GM19351 (cell line): ENCODE measurements around the gene TRIP12.
"Not testable (repeated sequence)": the region's sequence is repeated elsewhere in the genome, so short reads cannot be mapped to it uniquely, and the experiment has no call there.

ENCODE experiments used
- ATAC-seq: cut with Tn5 transposase; IDR thresholded peaks from one replicate; pipeline ENCODE4 v1.9.1; 2021; ENCODE audit warnings: mild to moderate bottlenecking, moderate library complexity; ENCODE audit not compliant: unreplicated experiment

TRIP12 gene

DNA sequence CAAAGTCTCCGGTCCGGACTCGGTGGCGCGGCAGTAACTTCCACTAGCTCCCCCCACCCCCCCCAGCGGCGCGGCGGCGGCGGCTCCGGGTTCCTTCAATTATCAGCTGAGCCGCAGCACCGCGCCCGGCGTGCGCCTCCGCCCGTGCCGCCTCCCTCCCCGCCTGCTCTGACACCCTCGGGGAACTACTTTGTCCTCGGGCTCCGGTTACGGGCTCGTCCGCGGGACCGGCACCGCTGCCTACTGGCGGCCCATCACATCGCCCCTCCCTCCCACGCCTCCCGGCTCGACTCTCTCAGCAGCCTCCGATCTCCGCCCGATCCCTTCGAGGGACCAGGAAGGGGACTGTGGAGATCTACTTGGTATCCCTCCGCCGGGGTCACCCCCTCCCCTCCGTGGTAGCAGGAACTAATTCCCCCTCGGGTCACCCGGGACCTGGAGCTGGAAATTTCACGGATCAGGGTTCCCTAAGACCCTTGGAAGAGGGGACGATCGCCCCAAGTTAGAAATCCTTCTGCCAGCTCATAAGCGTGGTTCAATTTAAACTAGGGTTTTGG lies at the start of gene TRIP12:
Gene TRIP12 (minus strand): TSS at position 118 of the 557 bp plus-strand sequence. CDS start 41,930 bp downstream, outside the sequence.
- ATAC-seq = peak; percentile 64

DNA sequence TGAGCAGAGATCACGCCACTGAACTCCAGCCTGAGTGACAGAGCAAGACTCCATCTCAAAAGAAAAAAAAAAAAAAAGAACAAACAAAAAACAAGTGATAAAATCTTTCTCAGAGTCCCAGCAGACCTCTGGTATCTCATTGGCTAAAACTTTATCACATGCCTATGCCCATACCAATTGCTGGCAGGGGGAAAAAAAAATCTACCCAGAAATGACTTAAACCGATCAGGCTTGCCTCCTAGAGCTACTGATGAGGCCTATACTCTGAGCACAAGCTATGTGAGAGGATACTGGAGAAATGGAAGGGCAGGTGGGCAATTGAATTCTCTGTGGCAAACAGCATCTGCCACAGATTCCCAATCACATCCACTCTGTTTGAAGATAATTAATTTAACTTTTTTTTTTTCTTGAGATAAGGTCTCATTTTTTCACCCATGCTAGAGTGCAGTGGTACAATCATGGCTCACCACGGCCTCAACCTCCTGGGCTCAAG lies 49.5 kb upstream of the TRIP12 start:
- ATAC-seq = no peak

DNA sequence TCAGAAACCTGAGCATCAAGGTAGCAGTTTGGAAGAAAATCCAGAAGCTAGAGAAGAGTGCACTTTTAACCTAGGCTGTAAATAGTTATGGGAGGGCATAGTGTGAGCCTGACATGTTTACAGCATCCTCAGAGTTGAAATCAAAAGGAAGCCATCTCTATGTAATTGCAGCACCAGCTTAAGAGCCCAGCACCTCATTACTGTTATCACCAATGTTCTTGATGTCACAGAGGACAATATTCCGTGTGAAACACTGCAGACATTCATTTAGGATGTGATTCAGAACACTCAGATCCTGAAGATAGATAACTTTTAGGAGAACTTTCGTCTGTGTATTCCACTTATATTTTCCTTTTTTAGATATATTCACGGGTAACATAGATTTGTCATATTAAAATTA lies 48.6 kb upstream of the TRIP12 start:
- ATAC-seq = no peak

DNA sequence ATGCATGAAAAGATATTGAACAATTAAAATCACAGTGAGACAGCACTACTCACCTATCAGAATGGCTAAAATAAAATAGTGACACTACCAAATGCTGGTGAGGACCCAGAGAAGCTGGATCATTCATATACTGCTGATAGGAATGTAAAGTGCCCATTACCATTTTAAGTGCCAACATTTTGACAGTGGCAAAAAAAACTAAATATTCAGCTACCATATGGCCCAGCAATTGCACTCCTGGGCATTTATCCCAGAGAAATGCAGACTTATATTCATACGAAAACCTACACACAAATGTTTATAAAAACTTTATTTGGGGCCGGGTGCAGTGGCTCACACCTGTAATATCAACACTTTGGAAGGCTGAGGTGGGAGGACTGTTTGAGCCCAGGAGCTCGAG lies 48.1 kb upstream of the TRIP12 start:
- no peak for ATAC-seq

DNA sequence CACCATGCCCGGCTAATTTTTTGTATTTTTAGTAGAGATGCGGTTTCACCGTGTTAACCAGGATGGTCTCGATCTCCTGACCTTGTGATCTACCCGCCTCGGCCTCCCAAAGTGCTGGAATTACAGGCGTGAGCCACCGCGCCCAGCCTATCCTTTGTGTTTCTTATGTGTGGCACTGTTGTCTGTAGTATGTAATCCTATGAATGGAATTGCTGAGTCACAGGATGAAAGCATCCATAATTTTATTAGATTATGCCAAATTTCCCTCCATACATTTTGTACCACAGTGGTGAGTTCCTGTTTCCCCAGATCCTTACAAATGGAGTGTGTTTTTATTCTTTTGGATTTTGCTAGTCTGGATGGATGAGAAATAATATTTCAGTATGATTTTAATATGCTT lies 41.8 kb upstream of the TRIP12 start:
- ATAC-seq = not testable (repeated sequence)

DNA sequence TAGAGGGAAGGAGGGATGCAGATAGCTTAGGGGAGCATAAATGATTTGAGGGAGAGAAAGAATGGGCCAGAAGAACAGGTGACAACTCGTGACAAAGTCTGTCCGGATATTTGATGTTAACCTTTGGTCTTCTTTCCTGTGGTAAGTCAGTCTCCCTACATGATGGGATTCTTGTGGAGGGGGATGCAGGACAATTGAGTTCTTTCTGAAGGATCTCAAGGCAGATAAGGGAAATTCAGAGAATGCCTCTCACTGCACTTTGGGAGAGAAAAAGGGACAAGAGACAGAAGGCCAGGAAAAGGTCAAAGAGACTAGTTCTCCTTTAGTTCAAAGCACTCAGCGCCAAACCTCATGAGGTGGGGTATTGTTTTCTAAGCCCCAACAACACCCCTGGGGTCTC lies 34.7 kb upstream of the TRIP12 start:
- no peak for ATAC-seq

DNA sequence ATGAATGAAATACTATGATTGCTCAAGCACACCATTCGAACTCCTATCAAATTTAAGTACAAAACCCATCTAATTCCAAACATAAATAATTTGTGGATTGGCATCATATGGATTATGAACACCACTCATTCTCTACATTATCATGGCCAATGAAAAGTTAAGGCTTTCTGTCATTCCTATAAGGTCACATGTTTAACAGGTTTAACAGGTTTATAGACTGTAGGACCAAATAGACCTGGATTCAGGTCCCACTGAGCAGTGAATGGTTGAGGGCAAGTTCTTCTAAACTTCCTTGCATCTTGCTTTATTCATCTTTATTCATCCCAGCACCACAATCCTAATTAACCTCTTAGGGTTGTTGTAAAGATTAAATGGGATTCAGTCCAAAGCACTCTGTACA lies 33.9 kb upstream of the TRIP12 start:
- ATAC-seq = no peak

DNA sequence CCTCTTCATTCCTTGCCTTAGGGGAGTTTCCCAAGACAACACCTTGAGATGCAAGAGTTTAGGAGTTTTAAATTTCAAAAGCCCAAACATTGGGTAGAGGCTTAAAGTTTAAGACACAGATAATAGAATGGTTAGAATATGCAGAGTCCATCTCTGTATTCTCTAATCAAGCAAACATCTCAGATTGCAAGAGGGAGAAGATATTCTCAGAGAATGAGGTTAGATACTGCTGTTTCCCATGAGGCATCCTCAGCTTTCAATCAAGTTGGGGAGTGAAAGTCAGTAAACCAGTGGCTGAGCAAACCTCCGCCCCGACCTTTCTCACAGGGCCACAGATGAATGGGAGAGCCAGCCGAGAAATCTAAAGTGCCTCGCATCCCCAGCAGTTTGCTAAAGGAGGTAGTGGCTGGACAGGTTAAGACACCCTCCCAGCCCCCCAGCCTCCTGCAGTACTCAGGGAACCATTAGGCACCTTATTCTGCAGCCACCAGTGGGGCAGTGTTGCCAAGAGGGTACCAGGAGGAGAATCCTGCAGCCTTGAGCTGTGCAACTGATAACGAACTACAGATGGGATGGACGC lies 30.5 kb upstream of the TRIP12 start:
- ATAC-seq = no peak

DNA sequence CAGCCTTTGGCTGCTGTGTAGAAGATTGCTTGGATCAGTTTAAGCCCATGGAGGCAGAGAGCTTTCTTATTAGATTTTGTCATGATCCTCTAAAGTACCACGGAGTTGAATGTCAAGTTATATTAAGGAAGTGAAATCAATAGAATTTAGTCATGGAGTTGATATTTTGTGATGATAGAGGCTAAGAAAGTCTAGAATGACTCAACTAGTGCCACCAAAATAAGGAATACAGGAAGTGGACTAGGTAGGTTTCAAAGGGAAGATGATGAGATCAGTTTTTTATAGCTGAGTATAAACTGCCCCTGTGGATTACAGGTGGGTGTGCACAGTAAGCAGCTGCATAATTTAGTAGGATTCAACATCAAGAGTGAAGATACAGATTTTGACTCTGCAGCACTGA lies 25.7 kb upstream of the TRIP12 start:
- peak; percentile 77 for ATAC-seq

DNA sequence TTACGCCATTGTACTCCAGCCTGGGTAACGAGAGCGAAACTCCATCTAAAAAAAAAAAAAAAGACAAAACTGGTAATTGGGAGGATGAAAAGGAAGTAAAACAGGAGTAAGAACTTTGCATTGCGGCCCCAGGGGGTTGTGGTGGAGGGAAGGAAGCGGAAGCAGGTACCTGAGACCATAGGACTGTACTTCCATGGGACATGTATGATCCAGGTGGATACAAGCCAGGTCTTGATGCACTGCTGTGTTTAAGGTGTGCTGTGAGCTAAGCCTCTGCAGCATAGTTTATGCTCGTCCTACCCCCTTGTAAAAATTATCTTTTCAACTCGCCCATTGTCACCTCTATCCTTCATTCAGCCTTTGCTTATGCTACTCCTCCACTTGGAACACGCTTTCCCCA lies 24.2 kb upstream of the TRIP12 start:
- no peak for ATAC-seq

DNA sequence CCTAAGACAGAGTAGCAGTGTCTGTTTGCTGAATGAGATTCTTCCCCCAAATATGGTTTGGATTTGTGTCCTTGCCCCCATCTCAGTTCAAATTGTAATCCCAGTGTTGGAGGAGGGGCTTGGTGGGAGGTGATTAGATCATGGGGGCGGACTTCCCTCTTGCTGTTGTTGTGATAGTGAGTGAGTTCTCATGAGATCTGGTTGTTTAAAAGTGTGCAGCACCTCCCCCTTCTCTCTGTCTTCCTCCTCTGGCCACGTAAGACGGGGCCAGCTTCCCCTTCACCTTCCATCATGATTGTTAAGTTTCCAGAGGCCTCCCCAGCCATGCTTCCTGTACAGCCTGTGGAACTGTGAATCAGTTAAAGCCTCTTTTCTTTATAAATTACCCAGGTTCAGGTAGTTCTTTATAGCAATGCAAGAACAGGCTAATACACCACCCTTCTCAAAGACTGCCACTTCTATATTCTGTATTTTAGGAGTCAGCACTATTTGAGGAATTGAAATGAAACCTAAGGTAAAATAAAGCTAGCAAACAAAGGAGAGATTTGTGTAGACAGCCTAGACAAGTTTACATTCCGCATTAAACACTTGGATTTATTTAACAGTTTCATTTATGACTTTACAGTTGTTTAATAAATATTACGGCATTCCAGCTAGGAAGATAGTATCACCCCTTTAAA lies 22.1 kb upstream of the TRIP12 start:
- no peak for ATAC-seq

DNA sequence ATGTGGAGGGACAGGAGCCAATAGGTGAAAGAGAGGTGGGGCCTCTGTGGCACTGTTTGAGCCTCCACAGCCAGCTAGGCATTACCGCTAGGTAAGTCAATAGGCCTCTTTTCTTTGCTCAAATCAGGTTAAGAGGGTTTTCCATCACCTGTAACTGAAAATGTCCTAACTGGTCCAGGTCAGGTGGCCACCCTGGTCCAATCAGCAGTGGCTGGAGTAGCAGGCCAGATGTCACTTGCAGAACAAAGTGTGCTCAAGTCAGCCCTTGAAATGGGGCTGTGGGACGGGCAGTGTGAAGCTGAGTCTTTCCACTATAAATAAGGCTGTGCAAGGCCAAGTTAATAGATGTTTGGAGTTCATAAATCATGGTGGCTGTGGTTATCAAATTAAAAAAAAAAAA lies 21.4 kb upstream of the TRIP12 start:
- ATAC-seq = no peak

DNA sequence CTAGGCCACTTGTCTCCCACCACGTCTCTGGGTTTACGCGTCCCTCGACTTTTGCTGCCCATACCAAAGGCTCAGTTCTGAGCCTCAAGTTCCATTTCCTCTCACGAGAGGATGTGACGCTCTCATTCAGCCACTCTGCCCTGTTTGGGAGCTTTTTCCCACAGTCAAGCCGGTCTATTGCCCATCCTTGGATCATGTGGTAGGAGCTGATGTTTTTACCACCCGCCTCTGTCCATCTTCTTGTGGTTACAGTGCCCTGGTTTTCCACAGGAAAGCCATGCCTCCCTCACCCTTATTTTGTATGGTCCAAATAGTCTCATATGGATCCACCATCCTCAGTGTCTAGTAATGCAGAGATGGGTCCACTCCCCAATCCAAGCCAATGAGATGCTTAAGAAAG lies 20.9 kb upstream of the TRIP12 start:
- ATAC-seq = no peak

DNA sequence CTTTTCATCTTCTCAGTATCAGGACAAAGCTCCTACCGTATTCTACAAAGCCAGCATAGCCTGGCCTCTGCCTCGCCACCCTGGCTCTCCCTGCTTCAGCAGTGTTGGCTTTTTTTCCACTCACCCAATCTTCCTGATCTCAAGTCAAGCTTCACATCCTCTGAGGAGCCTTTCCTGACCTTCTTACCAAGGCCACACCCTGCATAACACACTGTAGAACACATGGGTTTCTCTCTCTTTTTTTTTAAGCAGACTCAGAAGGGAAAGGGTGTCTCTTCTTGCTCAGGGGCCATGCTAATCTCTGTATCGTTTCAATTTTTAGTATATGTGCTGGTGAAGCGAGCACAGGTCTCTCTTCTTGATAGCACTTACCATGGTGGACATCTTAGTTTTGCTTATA lies 15.7 kb upstream of the TRIP12 start:
- ATAC-seq = no peak

DNA sequence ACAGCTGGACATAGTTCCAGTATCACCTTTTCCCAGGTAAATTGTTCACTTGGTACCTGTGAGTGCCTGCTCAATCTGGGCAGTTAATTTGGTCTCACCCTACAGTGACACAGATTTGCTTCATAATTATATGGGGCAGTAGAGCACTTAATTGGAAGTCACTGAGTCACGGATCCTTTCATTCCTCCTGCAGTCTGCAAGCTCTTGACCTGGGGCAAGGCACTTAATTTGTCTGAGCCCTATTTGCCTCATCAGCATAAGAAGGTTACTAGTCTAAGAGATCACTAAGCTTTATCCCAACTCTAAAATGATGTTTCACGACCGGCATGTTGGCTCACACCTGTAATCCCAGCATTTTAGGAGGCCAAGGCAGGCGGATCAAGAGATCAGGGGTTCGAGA lies 9.4 kb upstream of the TRIP12 start:
- no peak for ATAC-seq

DNA sequence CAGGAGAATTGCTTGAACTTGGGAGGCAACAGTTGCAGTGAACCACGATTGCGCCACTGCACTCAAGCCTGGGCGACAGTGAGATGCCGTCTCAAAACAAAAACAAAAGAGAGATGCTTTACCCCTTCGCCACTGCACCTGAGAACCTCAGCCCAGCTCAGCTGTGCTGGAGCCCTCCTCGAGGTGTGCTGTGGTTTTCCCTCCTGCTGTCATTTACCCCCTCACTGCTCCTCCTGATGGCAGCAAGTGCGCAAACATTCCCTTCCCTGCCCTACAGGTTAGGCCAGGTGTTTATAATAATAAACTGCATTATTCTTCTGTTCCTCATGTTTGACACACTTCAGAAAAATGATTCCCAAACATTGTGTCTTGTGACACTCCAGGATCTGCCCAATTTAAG lies 8.8 kb upstream of the TRIP12 start:
- ATAC-seq = no peak

DNA sequence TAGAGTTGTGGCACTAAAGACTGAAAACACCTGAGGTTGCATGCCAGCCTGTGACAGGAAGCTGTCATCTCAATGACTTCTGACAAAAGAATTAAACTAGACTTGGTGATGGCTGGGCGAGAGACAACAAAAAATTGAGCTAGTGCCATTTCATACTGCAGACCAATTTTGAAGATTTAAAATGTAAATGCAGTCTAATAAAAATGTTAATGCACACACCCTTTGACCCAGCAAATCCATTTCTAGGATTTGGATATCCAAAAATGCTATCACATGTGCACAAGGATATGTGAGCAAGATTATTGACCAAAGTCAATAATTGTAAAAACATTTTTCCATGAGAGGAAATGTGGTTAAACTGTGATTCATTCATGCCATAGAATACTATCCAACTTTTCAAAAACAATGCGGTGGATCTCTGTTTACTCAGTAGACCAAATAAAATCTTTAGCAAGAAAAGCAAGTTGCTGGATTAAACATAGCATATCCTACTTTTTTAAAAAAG lies 6.1 kb upstream of the TRIP12 start:
- ATAC-seq = no peak

DNA sequence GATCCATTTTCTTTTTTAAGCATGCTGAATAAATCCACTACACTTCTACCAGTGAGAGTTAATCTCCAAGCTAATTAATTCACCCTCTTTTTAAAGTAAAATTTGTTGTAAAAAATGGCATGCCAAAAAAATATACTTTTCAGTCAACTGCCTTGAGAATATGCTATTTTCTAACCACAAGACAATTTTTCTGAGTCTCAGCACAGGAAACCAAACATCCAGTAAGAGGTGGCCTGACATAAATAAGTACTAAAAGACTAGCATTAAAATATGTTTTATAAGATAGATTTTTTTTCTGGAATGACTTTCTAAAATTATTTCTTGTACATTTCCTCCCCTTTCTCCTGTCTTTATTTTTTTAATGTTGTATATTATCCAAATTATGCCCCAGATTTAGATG lies 3.4 kb upstream of the TRIP12 start:
- no peak for ATAC-seq

DNA sequence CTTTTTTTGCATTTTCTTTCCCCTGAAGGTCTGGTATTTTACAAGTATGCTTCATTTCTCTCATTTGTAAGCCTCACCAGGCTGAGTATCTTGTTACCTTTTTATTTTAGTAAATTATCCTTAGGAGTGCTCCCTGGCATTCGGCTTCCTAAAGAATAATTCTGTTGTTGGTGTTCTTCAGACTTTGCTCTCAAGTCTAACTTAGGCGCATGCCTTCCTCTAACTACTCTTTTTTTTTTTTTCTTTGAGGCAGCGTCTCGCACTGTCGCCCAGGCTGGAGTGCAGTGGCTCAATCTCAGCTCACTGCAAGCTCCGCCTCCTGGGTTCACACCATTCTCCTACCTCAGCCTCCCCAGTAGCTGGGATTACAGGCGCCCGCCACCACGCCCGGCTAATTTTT lies 2.7 kb upstream of the TRIP12 start:
- not testable (repeated sequence) for ATAC-seq

DNA sequence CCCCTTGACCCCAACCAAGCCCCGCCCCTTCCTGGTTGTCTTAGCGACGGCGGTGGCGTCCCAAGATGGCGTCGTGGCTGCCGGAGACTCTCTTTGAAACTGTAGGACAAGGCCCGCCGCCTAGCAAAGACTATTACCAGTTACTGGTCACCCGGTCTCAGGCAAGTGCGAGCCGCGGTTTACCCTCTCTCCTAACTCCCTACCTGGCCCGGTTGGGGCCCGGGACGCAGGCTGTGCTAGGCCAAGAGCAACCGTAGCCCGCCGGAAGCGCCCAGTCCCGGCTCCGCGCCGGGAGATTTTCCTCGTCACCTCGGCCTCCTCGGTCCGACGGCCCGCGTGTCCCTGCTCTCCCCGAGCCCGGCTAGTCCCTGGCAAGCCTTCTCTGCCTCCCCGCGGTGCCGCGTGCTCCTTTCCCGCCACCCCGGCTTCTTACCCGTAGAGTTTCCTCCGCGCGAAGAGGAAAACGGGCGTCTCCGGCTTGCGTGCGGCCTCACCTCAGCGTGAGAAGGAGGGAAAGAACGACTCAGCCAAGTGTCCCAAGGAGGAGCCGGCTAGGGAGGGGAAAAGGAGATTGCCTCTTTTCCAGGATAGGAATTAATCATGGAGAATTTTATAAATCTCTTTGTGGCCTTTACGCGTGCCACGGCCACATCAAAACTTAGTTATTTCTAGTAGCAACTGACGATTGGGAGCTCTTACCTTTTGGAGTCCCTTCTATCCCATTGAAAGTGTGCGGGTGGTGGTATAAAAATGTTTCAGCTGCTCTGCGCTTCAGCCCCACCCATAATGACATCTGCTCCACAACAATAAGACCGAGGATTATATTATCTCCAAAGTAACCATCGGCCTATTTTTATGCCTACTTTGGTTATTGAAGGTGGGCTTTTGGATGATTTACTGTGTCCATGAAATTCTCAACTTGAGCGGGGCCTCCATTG lies 909 bp upstream of the TRIP12 start, which contains the start of gene FBXO36:
Gene FBXO36 (plus strand): TSS at position 55 of the 938 bp plus-strand sequence. CDS start 11 bp downstream, at position 66.
- peak; percentile 62 for ATAC-seq
